Activated gamma-delta T cell (primary cell): ENCODE measurements around the gene KCNIP3.

ENCODE experiments used
- DNase-seq: peaks from one replicate; lab custom pipeline; 2025; lab: John Stamatoyannopoulos, UW

KCNIP3 gene

DNA sequence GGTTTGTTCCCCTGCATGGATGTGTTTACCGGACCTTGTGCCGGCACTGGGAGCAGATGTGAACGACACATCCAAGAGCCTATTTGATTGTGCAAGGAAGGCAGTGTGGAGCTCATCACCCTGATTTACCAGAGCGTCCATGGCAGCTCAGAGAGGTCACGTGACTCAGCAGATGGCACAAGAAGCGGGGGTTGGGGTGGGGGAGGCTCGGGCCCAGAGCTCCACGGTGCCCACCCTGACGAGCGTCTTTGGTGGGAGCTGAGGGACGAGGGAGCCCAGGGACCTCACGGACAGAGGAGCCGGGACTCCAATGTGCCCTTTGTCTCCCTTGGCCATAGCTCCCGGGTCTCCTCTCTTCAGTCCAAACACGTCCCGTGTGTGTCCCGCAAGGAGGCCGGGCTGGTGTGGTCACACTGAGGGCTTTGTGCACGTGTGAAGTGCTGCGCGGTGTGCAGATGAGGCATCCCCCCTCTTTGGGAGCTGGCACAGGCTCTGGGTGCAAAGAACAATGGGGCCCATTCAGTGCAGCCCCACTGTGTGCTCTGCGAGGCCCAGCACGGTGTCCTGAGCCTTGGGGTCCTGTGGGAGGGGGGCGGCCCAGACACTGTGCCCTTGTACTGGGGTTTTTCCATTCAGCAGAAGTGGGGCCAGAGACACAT, 15.5 kb downstream of the KCNIP3 start:
- DNase-seq: no peak

GRCh38 chr2:95313296-95314131, 16.4 kb downstream of the KCNIP3 start:
- DNase-seq: no peak

- no peak for DNase-seq
Observed at GRCh38 chr2:95314598-95314963, 17.4 kb downstream of the KCNIP3 start.

DNA sequence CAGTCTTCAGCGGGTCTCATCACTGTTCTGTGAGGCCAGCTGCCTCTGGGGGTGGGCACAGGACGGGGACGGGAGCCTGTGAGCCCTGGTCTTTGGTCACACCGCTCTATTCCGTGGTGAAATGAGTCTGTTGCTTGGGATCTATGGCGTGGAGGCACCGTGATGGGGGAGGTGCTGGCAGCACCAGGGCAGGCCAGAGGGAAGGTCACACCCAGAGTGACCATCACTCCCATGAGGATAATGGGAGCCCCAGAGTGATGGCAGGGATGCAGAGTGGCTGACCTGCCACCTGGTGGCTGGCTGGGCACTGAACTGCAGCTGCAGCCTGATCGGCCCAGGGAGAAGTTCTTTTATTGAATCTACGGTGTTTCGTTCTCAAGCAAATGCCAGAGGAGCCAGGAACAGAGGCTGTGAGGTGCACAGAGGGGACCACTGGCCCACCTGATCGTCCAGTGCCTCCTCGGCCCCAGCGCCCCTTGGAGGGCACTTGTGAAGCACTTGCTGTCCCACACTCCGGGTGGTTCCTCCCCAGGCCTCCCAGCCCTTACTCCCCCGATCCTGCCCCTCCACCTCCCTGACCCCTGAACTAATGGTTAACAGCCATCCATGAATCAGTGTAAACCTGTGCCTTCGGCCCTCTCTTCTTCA, 17.9 kb downstream of the KCNIP3 start:
- no peak for DNase-seq

- no peak for DNase-seq
Observed at GRCh38 chr2:95315801-95316411, 18.8 kb downstream of the KCNIP3 start.

DNA sequence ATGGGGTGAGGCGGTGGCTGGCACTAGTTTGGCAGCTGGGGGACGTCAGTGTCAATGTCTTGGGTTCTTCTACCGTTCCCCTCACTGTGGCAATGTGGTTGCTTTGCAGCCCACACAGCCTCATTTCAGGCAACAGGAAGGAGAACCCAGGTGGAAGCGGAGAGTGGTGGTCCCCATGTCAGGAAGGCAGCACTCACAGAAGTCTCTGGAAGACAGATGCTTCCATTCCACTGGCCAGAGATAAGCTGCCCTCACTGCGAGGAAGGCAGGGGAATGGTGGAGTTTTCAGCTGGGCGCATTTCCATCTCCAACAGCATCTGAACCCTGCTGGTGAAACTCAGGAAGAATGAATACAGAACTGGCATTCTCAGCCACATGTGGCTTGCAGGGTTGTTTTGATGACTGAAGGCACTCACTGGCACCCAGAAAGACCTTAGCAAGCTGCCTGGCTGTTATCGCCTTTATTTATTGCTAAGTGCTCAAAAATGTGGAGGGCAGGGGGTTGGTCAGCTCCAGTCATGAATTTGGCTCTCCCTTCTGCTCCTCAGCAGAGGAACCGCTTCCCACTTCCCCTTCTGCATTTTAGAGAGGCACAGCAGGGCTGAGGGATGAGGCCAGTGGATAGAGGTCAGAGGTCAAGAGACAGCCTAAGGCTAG, 19.4 kb downstream of the KCNIP3 start:
- DNase-seq: no peak

DNA sequence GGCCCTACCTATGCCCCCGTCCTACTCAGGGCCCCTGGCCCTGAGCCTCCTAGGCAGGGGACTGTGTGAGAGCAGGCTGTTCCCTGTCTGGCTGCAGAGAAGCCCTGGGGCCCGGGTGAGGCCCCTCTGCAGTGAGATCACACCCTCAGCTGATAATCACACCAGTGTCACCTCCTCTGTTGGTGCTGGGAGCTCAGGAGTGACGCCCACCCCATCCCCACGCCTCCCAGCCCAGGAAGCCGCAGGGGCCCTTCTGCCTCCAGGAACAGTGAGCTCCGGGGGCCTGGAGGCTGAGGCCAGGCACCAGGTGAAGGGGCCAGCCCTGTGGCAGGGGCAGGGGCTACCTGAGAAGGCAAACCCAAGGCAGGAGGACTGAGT, 20.0 kb downstream of the KCNIP3 start:
- DNase-seq: no peak

GRCh38 chr2:95317665-95318425, 20.7 kb downstream of the KCNIP3 start:
- no peak for DNase-seq

- DNase-seq: no peak
Observed at GRCh38 chr2:95318431-95319220, 21.5 kb downstream of the KCNIP3 start.

DNA sequence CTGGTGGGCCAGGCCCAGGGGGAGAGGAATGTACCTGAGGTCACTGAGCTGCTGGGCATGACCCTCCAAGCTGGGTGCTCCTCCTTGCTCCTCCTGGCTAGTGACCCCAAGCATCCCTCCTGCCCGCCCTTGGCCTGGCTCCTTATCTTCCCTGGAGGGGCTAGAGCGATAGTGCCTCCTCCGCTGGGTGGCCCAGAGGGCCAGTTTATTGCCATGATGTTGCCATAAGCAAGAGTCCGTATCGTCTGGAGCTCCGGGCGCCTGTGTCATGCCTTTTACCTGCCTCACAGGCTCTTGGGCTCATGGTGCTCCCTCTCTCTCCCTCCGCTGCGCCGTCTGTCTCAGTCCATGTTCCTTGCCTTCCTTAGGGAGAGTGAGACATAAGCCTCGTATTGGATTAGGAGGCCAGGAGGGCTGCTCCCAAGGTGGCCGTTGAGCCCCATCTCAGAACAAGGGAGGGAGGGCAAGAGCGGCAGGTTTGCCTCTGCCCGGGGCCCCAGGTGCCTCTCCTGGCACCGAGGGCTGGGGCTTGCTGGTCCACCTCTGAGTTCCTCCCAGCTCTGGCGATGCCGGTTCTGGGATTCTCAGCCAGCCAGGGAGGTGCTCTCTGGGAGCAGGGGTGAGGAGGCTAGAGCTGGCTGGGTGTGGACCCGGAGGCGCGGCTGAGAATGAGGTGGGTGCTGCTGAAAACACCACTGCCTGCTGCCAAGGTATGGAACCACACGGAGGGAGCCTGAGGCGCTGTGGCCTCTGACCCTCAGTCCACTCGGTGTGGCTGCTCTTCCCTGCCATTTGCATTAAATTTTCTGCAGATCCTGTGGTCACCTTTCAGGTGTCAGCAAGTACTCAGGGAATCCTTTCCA, 22.6 kb downstream of the KCNIP3 start:
- no peak for DNase-seq

DNA sequence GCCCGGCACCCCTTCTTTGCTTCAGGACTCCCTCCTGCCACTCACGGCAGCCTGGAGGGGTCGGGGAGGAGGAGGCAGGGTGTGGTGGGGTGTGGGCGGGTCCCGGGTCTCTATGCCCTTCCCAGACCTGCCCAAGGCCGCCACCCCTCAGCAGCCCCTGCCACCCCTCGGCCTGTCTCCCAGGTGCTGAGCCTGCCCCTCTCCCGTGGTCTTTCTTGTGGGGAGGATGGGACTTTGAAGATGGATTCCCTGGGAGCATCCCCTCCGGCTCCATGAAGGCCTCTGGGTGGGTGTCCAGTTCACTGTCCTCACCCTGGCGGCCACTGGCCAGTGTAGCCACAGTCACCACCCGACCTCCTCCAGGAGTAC, 23.2 kb downstream of the KCNIP3 start:
- no peak for DNase-seq

DNA sequence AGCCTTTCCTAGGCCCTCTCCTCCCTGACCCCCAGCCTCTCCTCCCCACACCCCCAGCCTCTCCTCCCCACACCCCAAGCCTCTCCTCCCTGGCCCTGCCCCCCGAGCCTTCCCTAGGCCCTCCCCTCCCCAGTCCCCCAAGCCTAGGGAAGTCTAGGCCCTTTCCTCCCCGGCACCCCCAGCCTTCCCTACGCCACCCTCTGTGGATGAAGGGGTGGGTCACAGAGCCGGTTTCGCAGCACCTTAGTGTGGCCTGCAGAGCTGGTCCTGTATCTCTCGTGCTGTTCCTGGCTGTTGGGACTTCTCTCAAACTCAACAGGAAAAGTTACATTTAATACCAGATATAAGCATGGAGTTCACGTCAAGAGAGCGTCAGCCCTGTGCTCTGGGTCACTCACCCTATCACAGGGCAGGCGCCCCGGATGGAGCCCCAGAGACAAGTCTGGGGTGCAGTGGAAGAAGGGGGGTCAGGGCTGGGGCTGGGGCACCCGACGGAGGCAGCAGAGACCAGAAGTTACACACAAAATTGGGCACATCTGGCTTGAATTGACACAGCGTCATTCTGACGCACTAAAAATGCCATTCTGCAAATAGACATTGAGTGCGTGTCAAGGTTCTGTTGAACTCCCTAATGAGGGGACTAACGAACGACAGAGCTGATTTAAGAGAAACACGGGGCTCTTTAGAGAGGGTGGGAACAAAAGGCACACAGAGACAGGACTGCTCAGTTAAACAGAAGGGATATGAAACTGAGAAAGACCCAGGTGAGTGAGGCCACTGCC, 24.0 kb downstream of the KCNIP3 start:
- DNase-seq: no peak

- no peak for DNase-seq
Observed at GRCh38 chr2:95323347-95324155, 26.4 kb downstream of the KCNIP3 start.

DNA sequence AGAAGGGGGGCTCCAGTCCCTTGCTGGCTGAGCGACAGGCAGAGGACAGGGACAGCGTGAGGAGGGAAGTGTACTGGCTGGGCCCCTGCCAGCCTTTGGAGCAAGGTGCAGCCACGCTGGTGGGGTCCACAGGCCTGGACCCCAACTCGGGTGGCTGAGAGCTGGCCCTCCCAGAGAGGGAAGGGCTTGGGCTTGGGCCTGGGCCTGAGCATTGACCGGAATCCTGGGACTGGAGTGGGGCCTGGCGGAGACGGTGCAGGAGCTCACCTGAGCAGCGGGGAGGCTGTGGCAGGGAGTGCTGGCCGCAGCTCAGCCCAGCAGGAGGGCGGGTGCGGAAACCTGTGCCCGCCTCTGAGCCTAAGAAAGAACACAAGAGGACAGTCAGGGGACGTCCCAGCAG, 27.9 kb downstream of the KCNIP3 start:
- no peak for DNase-seq

- DNase-seq: no peak
Observed at GRCh38 chr2:95325590-95326432, 28.7 kb downstream of the KCNIP3 start.

DNA sequence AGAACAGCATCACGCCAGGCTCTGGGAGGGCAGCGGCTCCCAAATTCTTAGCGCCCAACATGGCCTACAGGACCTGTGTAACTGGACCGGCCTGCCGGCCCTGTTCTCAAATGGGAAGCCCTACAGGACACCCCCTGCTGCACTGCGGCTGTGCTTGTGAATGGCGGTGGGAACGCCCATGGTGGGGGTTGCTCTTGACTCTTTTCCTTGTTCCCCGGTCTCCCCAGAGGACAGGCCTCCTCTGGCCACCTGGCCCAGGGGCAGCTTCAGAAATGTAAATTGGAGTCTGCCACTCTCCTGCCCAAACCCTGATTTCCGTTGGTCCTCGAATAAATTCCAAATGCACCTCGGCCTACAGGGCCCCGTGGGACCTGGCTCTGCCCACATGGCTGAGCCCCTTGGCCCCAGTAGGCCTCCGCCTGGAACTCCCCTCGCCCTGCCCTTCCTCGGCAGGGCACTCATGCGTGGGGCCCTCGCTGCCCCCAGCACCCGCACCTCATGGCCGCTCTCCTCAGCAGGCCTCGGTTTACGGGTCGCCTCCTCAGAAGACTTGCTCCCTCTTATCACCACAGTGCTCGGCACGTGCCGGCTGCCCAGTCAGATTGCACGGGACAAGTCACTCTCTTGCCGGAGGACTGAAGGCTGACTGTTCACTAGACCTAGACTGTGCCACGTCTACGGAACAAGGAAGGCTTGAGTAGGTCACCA, 29.4 kb downstream of the KCNIP3 start:
- DNase-seq: no peak
